ENCODE measurements around the gene ITGA1. TPM values are rescaled to one million over a fixed set of nuclear protein-coding genes. Genes with fewer than 3 reads are reported as not detected.

Gene ITGA1
- total RNA-seq, 3 donors from 2014 or later = 26.2 to 49.2 (median 36.6) TPM

GRCh38 chr5:52893863-52894262 is 106.1 kb downstream of the ITGA1 start:
- DNase-seq (ENCODE audit: low spot score in 2 of 2) = no peak
- Histone ChIP-seq H3K27ac (no peak overlapping the region), H3K9me3 (no peaks in the 10 kb centered on the region), H3K4me3 (no peak overlapping the region), H3K36me3 (no peaks in the 10 kb centered on the region), H3K27me3 (no peaks in the 10 kb centered on the region), H3K4me1 (no peaks in the 10 kb centered on the region)
- intact Hi-C loops (cut with DNase I; ENCODE audit: low total_unique reads) = no loop called here
- TF ChIP-seq POLR2A (IDR thresholded peaks at IDR 0.05) (no peak), CTCF (IDR thresholded peaks at IDR 0.05) (no peak), POLR2AphosphoS5 (IDR thresholded peaks at IDR 0.05) (no peak)

DNA sequence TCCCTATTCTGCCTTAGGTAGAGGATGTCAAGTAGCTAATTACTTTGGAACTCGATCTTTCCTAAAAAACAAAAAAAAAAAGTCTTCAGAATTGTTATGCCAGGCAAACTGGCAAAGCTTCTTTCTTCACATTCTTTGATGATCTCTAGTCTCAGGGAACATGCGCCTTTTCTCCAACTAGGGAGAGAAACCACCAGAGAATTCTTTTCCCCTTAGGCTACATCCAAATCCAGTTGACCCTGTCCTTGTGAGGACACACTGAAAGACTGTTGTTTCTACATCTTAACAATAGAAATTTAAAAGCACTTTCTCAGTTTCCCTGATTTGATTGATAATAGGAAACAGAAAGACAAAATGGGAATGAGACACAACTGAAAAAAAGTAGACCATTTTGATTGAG is 106.7 kb downstream of the ITGA1 start:
- intact Hi-C loops (cut with DNase I; ENCODE audit: low total_unique reads) = no loop called here
- Histone ChIP-seq H3K36me3 (no peaks in the 10 kb centered on the region), H3K4me1 (no peaks in the 10 kb centered on the region), H3K27me3 (no peaks in the 10 kb centered on the region), H3K27ac (no peak overlapping the region), H3K4me3 (no peak overlapping the region), H3K9me3 (no peaks in the 10 kb centered on the region)
- no peak for TF ChIP-seq POLR2A (IDR thresholded peaks at IDR 0.05)
- no peak for TF ChIP-seq POLR2AphosphoS5 (IDR thresholded peaks at IDR 0.05)
- no peak for TF ChIP-seq CTCF (IDR thresholded peaks at IDR 0.05)
- no peak for DNase-seq (ENCODE audit: low spot score in 2 of 2)

DNA sequence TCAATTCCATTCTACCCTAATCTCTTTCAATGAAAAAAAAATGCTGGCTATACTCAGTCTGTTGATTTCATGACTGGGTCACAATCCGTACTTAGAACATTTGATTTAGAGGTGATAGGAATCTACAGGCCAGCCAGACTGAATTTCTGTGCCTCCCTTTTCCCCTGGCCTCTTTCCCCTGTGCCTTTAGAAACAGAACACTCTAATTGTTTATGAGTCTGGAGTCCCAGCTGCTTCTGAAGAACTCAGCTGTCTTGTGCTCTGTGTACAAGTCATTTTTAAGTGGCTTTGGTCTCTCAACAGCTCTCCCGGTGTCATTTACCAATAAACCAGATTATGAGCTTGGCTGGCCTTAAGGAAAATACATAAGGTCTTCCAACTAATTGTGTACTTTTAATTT is 107.4 kb downstream of the ITGA1 start:
- DNase-seq (ENCODE audit: low spot score in 2 of 2) = no peak
- intact Hi-C loops (cut with DNase I; ENCODE audit: low total_unique reads) = no loop called here
- TF ChIP-seq CTCF (IDR thresholded peaks at IDR 0.05) (no peak), POLR2A (IDR thresholded peaks at IDR 0.05) (no peak), POLR2AphosphoS5 (IDR thresholded peaks at IDR 0.05) (no peak)
- Histone ChIP-seq H3K9me3 (no peaks in the 10 kb centered on the region), H3K36me3 (no peaks in the 10 kb centered on the region), H3K4me3 (no peak overlapping the region), H3K4me1 (no peaks in the 10 kb centered on the region), H3K27ac (no peak overlapping the region), H3K27me3 (no peaks in the 10 kb centered on the region)

- Histone ChIP-seq H3K36me3 (no peaks in the 10 kb centered on the region), H3K9me3 (no peaks in the 10 kb centered on the region), H3K27me3 (no peaks in the 10 kb centered on the region), H3K4me1 (no peaks in the 10 kb centered on the region), H3K4me3 (no peak overlapping the region), H3K27ac (no peak overlapping the region)
- intact Hi-C loops (cut with DNase I; ENCODE audit: low total_unique reads) = no loop called here
- DNase-seq (ENCODE audit: low spot score in 2 of 2) = no peak
- TF ChIP-seq CTCF (IDR thresholded peaks at IDR 0.05) (no peak), POLR2A (IDR thresholded peaks at IDR 0.05) (no peak), POLR2AphosphoS5 (IDR thresholded peaks at IDR 0.05) (no peak)
Measured at GRCh38 chr5:52895572-52896413, 108.1 kb downstream of the ITGA1 start.

DNA sequence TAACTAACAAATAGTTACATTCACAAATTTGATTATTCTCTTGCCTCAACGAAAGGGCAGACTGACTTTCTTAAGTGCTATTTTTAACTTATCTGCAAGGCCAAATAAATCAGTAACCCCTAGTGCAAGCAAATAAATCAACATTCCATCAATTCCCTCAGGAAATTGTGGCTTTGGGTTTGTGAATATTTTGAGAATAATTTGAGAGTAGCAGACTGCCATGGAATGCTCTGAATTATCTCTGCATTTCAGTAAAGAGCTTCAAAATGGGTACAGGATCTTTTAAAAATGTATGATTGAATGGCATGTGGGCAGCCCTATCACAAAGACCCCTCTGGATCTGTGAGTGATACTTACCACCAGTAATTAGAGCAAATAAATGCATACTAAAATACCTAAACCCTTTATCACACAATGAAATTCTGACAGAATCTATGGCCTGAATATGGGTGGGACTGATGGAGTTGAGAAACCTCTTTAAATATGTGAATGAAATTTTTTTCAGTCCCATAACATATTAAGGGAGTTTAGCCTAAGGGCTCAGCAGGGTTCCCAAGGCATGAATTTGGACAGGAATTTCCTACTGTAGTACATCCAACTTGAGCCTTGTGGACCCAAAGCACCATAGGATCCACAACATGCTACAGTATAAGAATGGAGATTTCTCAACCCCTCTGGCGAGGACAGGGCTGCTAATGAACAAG is 109.0 kb downstream of the ITGA1 start:
- no peak overlapping the region for H3K4me3 ChIP-seq
- H3K27ac ChIP-seq = no peak overlapping the region
- H3K27me3 ChIP-seq = no peaks in the 10 kb centered on the region
- no peaks in the 10 kb centered on the region for H3K36me3 ChIP-seq
- no peak for DNase-seq (ENCODE audit: low spot score in 2 of 2)
- intact Hi-C loops (cut with DNase I; ENCODE audit: low total_unique reads) = no loop called here
- H3K9me3 ChIP-seq = no peaks in the 10 kb centered on the region
- TF ChIP-seq POLR2A (IDR thresholded peaks at IDR 0.05) = no peak
- no peak for TF ChIP-seq CTCF (IDR thresholded peaks at IDR 0.05)
- TF ChIP-seq POLR2AphosphoS5 (IDR thresholded peaks at IDR 0.05) = no peak
- H3K4me1 ChIP-seq = no peaks in the 10 kb centered on the region

Data from breast epithelium (tissue), 4 donors.